ENCODE results near the gene ITIH6. TPM values are rescaled to one million over a fixed set of nuclear protein-coding genes. Genes with fewer than 3 reads are reported as not detected.

ITIH6 gene, protein sequence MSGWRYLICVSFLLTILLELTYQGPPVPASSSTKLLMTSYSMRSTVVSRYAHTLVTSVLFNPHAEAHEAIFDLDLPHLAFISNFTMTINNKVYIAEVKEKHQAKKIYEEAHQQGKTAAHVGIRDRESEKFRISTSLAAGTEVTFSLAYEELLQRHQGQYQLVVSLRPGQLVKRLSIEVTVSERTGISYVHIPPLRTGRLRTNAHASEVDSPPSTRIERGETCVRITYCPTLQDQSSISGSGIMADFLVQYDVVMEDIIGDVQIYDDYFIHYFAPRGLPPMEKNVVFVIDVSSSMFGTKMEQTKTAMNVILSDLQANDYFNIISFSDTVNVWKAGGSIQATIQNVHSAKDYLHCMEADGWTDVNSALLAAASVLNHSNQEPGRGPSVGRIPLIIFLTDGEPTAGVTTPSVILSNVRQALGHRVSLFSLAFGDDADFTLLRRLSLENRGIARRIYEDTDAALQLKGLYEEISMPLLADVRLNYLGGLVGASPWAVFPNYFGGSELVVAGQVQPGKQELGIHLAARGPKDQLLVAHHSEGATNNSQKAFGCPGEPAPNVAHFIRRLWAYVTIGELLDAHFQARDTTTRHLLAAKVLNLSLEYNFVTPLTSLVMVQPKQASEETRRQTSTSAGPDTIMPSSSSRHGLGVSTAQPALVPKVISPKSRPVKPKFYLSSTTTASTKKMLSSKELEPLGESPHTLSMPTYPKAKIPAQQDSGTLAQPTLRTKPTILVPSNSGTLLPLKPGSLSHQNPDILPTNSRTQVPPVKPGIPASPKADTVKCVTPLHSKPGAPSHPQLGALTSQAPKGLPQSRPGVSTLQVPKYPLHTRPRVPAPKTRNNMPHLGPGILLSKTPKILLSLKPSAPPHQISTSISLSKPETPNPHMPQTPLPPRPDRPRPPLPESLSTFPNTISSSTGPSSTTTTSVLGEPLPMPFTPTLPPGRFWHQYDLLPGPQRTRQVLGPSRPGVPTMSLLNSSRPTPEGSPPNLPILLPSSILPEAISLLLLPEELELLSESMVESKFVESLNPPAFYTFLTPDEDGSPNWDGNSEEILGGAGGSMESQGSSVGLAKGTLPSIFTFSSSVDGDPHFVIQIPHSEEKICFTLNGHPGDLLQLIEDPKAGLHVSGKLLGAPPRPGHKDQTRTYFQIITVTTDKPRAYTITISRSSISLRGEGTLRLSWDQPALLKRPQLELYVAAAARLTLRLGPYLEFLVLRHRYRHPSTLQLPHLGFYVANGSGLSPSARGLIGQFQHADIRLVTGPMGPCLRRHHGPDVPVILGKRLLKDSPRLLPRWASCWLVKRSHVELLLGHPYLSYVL
- total RNA-seq, result not detected in 2 replicates

DNA sequence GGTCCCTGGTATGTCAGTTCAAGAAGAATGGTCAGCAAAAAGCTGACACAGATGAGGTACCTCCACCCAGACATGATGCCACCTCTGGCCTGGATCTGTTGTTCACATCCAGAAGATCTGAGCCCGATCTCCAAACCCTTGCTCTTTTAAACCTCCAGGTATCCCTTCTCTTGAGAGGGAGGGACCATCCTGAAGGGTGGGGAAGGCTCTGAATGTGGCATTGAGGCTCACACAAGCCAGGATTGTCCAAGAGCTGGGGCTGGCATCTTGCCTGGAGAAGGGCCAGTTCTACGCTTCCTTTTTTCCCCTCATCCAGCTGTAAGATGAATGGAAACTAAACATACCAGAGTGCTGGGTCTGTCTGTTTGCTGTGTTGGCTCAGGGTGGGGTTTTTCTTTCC is at the start of gene ITIH6:
Gene ITIH6, minus strand, starts transcription at position 119 of the 400 bp plus-strand sequence. Its CDS starts 45 bp downstream, at position 74.

DNA sequence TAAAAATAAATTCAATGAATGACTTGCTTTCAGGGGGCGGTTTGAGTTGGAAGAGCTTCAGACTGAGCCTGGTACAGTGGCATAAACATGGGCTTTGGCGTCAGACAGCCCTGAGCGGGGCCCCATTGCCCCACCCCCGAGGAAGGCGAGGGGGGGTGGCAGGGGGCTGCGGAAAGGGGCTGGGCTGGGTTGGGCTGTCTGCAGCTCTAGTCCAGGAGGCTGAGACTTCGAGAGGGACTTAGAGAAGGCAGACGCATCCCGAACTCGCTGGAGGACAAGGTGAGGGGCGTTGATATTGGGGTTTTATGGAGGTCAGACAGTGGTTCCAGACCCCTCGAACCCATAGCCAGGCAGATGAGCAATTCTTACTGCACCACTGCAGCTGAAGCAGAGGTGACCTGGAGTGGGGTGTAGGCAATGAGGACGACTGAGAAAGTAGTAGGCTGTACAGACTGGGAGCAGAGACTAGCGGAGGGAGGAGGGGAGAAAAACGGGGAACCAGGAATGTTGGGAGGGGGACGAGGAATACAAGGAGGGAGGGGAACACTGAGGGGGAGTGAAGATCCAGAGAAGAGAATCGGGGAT is 9.6 kb upstream of the ITIH6 start, which contains the start of gene MAGED2:
Gene MAGED2, plus strand, starts transcription at position 222 of the 585 bp plus-strand sequence. CDS start 1,587 bp downstream, outside the sequence.

Other genes with a start within 250 kb of the ITIH6 start
- 283 and 309 TPM in 2 replicates for gene MAGED2, start 9.5 kb upstream of the ITIH6 start, total RNA-seq
- 5.4 and 7.7 TPM in 2 replicates for gene TRO, start 122.6 kb upstream of the ITIH6 start, total RNA-seq
- not detected in 2 replicates for gene PFKFB1, start 195.9 kb upstream of the ITIH6 start, total RNA-seq
- gene APEX2, start 202.1 kb upstream of the ITIH6 start, total RNA-seq, result 6.7 and 10.3 TPM in 2 replicates
- gene ALAS2, start 232.7 kb upstream of the ITIH6 start, total RNA-seq, result not detected in 2 replicates